Nephron progenitor cell (in vitro differentiated cells): ENCODE measurements around the gene AGTRAP.

ENCODE experiments used
- DNase-seq: peaks from one replicate; pipeline ENCODE4 v3.0.0; 2021
- H3K27ac Mint-ChIP-seq: 2 replicates; pipeline ENCODE4 v1.8.0; 2021; ENCODE audit warnings: mild to moderate bottlenecking, moderate library complexity, mixed read lengths
- H3K27me3 Mint-ChIP-seq: 2 replicates; pipeline ENCODE4 v1.8.0; 2021; ENCODE audit warnings: mild to moderate bottlenecking, low read depth, mixed read lengths; ENCODE audit not compliant: poor library complexity
- H3K36me3 Mint-ChIP-seq: 2 replicates; pipeline ENCODE4 v1.8.0; 2021; ENCODE audit warnings: low read depth, mixed read lengths
- H3K4me1 Mint-ChIP-seq: 2 replicates; pipeline ENCODE4 v1.8.0; 2021; ENCODE audit warnings: mixed read lengths
- H3K4me3 Mint-ChIP-seq: 2 replicates; pipeline ENCODE4 v1.8.0; 2021; ENCODE audit warnings: mild to moderate bottlenecking, moderate library complexity, mixed read lengths
- H3K9me3 Mint-ChIP-seq: 2 replicates; pipeline ENCODE4 v1.8.0; 2021; ENCODE audit warnings: mild to moderate bottlenecking, moderate library complexity, mixed read lengths
- TF ChIP-seq, protein P1 (sequence below): fragments of 200-600 bp; sonication (generic); IDR thresholded peaks from 2 replicates; pipeline ENCODE4 v1.5.0; 2021; ENCODE audit warnings: antibody characterized with exemption

Gene AGTRAP

GRCh38 chr1:11752359-11753088 lies 16.6 kb downstream of the AGTRAP start:
- TF ChIP-seq, protein P1, sequence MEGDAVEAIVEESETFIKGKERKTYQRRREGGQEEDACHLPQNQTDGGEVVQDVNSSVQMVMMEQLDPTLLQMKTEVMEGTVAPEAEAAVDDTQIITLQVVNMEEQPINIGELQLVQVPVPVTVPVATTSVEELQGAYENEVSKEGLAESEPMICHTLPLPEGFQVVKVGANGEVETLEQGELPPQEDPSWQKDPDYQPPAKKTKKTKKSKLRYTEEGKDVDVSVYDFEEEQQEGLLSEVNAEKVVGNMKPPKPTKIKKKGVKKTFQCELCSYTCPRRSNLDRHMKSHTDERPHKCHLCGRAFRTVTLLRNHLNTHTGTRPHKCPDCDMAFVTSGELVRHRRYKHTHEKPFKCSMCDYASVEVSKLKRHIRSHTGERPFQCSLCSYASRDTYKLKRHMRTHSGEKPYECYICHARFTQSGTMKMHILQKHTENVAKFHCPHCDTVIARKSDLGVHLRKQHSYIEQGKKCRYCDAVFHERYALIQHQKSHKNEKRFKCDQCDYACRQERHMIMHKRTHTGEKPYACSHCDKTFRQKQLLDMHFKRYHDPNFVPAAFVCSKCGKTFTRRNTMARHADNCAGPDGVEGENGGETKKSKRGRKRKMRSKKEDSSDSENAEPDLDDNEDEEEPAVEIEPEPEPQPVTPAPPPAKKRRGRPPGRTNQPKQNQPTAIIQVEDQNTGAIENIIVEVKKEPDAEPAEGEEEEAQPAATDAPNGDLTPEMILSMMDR = no peak
- no peak for DNase-seq
- H3K4me1 Mint-ChIP-seq = peaks cover 32% of the 10 kb centered on the region
- H3K4me3 Mint-ChIP-seq = peak overlapping the region; percentile 65
- H3K36me3 Mint-ChIP-seq = no peaks in the 10 kb centered on the region
- peaks cover 17% of the 10 kb centered on the region for H3K9me3 Mint-ChIP-seq
- H3K27me3 Mint-ChIP-seq = peaks cover 7% of the 10 kb centered on the region
- H3K27ac Mint-ChIP-seq = peak overlapping the region; percentile 77

DNA sequence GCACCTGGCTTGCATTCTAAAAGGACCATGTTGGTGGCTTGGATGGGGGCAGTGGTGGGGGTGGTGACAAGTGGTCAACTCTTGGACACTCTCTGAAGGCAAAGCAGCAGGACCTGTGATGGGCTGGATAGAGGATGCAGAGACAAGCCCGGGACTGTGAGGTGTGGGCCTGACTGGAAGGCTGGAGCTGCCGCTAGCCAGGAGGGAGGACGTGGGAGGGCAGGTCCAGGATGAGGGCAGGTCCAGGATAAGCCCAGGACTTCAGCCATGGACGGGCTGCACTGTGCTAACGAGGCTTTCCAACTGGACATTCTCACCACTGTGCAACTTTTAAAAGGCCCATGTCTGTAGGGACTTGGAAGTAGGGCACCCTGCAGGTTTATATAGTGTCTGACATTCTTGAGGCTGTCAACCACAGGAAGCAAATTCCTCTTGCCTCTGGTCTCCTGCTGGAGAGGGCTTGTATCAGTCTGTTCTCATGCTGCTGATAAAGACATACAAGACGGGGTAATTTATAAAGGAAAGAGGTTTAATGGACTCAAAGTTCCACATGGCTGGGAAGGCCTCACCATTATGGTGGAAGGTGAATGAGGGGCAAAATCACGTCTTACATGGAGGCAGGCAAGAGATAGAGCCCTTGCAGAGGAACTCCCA lies 17.7 kb downstream of the AGTRAP start:
- TF ChIP-seq, protein P1 = no peak
- H3K9me3 Mint-ChIP-seq = peaks cover 24% of the 10 kb centered on the region
- DNase-seq = no peak
- H3K36me3 Mint-ChIP-seq = no peaks in the 10 kb centered on the region
- peak overlapping the region; percentile 34 for H3K4me3 Mint-ChIP-seq
- H3K4me1 Mint-ChIP-seq = peaks cover 32% of the 10 kb centered on the region
- peaks cover 15% of the 10 kb centered on the region for H3K27me3 Mint-ChIP-seq
- H3K27ac Mint-ChIP-seq = peak overlapping the region; percentile 77

- DNase-seq = no peak
- H3K4me3 Mint-ChIP-seq = no peak overlapping the region
- H3K36me3 Mint-ChIP-seq = no peaks in the 10 kb centered on the region
- peaks cover 24% of the 10 kb centered on the region for H3K9me3 Mint-ChIP-seq
- H3K27ac Mint-ChIP-seq = no peak overlapping the region
- H3K4me1 Mint-ChIP-seq = peaks cover 25% of the 10 kb centered on the region
- TF ChIP-seq, protein P1 = no peak
- H3K27me3 Mint-ChIP-seq = peaks cover 43% of the 10 kb centered on the region
Observed at GRCh38 chr1:11757047-11757446, 21.1 kb downstream of the AGTRAP start.

GRCh38 chr1:11759791-11760190 lies 23.9 kb downstream of the AGTRAP start:
- peaks cover 24% of the 10 kb centered on the region for H3K9me3 Mint-ChIP-seq
- TF ChIP-seq, protein P1 = no peak
- peaks cover 57% of the 10 kb centered on the region for H3K27me3 Mint-ChIP-seq
- DNase-seq = no peak
- H3K4me1 Mint-ChIP-seq = peaks cover 22% of the 10 kb centered on the region
- no peak overlapping the region for H3K4me3 Mint-ChIP-seq
- no peaks in the 10 kb centered on the region for H3K36me3 Mint-ChIP-seq
- no peak overlapping the region for H3K27ac Mint-ChIP-seq

DNA sequence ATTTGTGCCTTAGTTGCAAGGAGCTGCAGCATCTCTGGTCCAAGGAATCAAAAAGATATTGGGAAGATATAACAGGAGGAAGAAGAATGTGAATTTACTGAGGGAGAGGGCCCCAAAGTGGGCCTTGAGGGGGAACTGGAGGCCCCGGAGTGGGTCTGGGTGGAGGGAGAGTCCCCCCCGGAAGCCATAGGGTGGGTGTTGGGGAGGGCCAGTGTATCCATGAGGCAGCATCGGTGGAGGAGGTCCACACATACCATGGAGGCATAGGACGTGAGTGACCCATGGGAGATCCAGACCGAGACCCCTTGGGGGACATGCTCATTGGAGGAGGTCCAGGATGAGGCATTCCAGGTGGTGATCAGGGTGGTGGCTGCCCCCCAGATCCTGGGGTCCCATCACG lies 25.3 kb downstream of the AGTRAP start:
- H3K4me3 Mint-ChIP-seq = peak overlapping the region; percentile 50
- H3K36me3 Mint-ChIP-seq = no peaks in the 10 kb centered on the region
- H3K27me3 Mint-ChIP-seq = peaks cover 52% of the 10 kb centered on the region
- H3K9me3 Mint-ChIP-seq = peaks cover 18% of the 10 kb centered on the region
- peaks cover 28% of the 10 kb centered on the region for H3K4me1 Mint-ChIP-seq
- H3K27ac Mint-ChIP-seq = no peak overlapping the region
- DNase-seq = no peak
- TF ChIP-seq, protein P1 = no peak
